Dermis blood vessel endothelial cell (primary cell): ENCODE data around the gene KANSL1. TPM values are rescaled to one million over a fixed set of nuclear protein-coding genes. Genes with fewer than 3 reads are reported as not detected.
A peak's percentile ranks its signal among the peaks of the same experiment; 100 is the strongest.

Experiments used
- DNase-seq: peaks from one replicate; pipeline ENCODE4 v3.0.0; 2010
- total RNA-seq: library from RNA; depleted of rRNA; stranded (reverse); fragments of >200 nt; gene quantifications from 2 replicates; pipeline ENCODE4 v1.2.3, GENCODE V29; 2014

Gene KANSL1
- total RNA-seq, 1 donor from 2014 or later, result 87.0 TPM

DNA sequence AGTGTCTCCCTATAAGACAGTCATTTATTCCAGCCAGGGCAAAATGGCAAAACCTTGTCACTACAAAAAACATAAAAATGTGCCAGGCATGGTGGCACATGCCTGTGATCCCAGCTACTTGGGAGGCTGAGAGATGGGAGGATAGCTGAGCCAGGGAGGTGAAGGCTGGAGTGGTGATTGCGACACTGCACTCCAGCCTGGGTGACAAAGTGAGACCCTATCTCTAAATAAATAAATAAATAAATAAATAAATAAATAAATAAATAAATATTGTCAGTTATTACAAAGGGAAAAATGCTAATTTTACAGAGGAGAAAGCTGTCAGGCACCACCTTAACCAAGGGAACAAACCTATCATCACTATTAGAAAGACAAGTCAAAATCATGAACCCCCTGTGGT is 118.7 kb downstream of the KANSL1 start:
- DNase-seq, result no peak

DNA sequence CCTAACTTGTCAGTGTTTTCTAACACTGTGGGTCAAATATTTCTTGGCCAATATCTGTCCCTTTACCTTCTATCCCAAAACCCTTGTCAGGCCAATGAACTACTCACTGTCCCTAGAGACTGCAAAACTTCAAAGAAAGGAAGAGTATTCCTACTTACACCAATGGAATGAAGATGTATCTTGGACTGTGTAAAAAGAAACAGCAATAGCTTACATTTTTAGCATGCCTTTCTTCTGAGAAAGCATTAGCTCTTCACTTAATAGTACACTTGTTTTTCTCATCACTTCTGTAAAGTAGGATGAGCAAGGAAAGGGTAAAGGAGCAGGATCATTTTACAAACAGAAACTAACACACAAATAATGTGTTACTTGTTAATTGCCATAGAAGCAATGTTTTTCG is 120.2 kb downstream of the KANSL1 start:
- DNase-seq, result peak; percentile 25

DNA sequence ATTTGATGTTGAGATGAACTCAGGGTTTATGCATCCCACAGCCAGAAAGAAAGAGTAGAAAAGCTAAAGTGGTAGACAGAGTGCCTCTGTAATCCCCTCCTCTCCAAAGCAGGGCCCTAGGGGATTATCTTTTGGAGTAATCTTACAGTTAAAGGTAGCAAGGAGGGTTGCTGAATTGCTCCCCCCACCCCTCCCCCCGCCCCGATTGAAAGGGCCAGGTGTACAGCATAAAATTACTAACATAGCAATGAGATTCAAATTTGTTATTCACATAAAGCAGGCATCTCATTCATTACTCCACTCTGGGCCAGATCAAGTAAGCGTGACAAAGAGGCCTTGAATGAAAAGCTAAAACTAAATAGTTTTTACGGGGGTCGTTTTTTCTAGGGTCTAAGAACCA is 121.4 kb downstream of the KANSL1 start:
- no peak for DNase-seq

DNA sequence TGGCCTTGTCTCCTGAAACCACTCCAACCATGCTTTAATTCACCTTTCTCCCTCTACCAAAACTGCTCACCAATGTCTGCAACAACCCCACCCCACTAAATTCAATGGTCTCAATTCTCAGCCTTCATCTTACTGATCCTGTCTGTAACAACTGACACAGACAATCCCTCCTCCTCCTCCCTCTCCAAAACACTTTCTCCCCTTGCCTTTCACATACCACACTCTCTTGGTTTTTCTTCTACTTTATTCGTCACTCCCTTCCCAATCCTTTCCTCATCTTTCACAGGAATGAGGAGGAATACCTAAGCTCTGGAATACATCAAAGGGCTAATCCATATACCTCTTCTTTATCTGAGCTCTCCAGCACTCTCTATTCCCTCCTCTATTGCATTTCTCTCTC is 128.8 kb downstream of the KANSL1 start:
- DNase-seq, result no peak

DNA sequence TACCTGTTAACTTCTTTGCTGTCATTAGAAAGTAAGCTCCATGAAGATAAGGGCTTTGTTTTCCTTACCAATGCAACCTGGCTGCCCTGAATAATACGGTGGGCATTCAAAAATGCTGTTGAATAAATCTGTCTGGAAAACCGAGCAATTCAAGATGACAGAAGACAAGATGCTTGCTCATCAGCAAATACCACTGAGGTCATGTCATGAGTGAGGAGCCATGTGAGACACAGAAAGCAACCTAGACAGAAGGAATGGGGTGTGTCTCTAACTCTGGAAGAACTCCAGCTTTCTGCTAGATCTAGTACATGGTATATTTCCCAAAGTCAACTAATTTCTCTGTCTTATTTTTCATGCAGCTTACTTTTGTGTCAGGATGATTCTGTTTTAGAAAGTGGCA is 130.0 kb downstream of the KANSL1 start:
- DNase-seq, result no peak

DNA sequence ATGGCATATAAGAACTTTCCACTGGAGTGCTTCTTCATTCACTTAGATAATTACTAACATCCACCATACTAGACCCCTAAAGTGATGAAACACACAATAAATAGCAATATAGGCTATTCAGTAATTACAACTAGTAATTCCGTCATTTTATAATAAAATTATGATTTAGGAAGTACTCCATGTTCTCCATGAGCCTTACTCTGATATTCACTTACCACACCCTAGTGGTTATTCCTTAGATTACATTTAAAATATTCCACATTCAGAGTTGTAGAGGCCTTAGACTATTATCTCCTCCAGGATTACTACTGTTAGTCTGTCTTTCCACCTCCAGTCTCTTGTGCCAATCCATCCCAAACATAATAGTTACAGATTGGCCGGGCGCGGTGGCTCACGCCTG is 131.8 kb downstream of the KANSL1 start:
- DNase-seq, result peak; percentile 45

DNA sequence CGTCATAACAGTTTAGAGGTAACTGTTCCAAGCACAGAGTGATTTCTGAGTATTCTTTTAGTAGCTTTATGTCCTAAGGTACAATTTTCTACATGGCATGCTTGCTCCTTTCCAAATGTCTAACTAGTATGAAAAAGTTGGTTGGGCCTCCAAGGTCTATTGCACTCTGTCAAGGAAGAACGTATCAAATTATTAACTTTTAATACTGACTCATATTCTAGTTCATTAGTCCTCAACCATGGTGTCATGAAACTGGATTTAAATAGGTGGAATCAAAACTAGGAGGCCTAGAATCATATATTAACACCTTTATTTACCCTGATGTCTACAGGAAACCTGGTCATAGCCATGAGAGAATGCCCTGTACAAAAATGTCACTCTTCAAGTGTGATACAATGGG is 132.8 kb downstream of the KANSL1 start:
- no peak for DNase-seq

DNA sequence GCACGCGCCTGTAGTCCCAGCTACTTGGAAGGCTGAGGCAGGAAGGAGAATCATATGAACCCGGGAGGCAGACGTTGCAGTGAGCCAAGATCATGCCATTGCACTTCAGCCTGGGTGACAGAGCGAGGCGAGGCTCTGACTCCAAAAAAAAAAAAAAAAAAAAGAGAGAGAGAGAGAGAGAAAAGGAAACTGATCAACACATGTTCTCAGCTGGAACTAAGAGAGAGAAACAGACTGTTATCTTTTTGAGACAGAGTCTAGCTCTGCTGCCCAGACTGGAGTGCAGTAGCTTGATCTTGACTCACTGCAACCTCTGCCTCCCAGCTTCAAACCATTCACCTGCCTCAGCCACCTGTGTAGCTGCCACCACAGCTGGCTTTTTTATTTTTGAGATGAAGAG is 133.7 kb downstream of the KANSL1 start:
- no peak for DNase-seq

DNA sequence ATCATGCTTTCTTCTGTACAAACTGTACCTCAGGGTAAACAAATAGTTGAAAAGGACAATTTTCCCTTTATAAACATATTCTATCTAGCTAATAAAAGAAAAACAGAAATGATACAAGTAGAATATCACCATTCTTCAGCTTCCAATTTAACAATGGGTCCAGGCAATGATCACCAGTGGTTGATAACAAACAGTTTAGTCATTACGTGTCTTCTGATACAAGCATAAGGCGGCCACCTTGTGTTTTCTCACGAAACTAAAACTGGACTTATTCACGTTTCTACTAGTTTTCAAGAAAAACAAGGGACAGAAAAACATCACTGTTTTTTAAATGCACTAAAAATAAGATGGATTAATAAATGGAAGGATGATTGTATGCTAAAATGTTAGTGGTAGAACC is 135.9 kb downstream of the KANSL1 start:
- peak; percentile 59 for DNase-seq

DNA sequence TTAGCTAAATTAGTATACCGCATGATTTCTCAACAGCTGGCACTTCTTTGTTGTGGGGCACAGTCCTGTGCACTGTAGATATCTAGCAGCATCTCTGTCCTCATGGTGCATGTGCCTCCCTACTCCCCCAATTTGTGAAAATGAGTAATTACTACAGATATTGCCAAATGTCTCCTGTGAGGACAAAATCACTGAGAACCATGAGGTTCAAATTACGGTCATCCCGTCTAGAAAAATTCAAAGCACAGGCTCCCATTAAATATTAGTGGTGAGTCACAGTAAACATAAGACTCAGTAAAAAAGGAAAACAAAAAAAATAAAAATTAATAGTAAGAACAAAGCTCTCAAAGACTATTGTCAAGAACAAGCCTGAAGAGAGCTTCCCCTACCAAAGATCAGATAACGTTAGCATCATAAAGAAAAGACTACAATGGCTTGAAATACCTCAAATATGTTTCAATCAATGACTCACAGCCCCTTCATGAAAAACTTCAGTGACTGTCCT is 136.4 kb downstream of the KANSL1 start:
- DNase-seq, result peak; percentile 75

DNA sequence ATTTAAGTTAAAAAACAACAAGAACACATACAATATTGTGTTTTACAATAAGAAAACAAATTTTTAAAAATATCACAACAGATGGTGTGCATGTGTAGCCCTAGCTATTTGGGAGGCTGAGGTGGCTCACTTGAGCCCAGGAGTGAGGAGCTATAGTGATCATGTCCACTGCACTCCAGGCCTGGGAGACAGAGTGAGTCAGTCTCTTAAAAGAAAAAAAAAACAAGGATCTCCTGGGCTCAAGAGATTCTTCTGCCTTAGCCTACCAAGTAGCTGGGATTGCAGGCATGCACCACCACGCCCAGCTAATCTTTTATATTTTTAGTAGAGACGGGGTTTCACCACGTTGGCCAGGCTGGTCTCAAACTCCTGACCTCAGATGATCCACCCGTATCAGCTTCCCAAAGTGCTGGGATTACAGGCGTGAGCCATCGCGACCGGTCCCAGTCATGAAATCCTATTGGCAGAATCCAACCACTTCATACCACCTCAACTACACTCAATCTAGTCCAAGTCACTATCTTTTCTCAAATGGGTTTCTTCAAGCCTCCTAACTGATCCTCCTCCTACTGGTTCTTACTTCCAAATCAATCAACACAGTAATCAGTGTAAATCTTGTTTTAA is 139.2 kb downstream of the KANSL1 start:
- DNase-seq, result no peak

DNA sequence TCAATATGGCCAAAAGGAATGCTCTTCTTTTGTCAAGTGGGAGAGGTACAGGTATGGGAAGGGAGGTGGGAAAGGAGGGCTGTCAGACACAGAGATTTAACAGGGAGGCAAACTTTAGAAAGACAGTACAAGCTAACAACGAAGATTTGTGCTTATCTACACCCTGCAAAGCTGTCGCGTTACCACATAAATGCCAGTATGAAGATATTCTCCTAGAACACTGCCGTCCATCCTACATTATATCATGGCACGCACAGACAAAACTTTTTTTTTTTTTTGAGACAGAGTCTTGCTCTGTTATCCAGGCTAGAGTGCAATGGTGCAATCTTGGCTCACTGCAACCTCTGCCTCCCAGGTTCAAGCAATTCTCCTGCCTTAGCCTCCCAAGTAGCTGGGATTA is 143.6 kb downstream of the KANSL1 start:
- DNase-seq, result no peak

DNA sequence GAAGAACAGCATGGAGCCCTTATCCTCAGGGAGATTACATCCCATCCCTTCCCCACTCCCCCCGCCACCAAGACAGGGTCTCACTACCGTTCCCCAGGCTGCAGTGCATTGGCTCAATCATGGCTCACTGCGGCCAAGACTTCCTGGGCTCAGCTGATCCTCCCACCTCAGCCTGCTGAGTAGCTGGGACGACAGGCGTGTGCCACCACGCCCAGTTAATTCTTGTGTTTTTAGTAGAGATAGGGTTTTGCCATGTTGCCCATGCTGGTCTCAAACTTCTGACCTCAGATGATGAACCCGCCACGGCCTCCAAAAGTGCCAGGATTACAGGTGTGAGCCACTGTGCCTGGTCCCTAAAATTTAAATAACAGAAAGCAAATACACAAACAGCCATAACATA is 145.4 kb downstream of the KANSL1 start:
- DNase-seq, result no peak

DNA sequence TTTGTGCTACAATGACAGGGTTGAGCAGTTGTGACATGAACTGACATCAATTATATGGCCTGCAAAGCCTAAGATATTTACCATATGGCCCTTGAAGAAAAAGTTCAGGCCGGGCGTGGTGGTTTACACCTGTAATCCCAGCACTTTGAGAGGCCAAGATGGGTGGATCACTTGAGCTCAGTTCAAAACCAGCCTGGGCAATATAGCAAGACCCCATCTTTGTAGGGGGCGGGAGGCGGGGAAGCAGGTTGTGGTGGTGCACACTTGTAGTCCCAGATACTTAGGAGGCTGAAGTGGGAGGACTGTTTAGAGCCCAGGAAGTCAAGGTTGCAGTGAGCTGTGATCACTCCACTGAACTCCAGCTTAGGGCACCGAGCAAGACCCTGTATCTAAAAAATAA is 145.8 kb downstream of the KANSL1 start:
- DNase-seq, result no peak

DNA sequence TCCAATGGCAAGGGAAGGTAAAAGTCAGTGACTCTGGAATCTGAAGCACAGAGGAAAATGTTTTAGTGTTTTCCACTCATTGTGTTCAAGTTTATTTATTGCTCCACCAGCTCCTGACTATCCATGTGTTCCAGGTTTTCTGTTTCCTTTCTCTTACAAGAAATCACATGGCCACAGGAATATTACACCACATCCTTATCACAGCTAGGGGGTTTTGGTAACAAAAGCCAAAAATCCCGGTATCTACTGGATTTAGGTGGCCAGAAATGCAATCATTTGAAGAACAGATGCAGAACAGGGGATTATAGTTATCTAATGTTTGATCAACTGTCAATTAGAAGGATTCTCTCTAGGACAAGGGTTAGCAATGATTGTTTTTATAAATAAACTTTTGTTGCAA is 146.3 kb downstream of the KANSL1 start:
- peak; percentile 69 for DNase-seq

DNA sequence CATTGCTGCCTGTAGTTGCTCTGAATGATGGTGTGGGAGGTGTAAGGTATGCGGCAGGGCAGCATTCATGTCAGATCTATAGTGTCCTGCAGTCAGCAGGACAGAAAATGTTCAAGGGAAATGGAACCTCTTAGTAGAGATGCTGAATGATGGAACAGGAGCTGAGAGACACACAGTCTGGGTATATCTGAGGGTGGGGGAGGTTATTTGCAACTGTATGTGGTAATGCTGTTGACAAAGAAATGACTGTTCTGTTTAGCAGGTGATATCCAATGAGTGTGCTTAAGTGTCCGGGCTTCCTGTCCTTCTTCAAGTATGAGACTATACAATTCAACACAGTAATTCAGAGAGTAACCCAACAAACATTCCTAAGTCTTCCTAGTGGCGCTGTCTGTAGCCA is 147.6 kb downstream of the KANSL1 start:
- DNase-seq, result no peak

DNA sequence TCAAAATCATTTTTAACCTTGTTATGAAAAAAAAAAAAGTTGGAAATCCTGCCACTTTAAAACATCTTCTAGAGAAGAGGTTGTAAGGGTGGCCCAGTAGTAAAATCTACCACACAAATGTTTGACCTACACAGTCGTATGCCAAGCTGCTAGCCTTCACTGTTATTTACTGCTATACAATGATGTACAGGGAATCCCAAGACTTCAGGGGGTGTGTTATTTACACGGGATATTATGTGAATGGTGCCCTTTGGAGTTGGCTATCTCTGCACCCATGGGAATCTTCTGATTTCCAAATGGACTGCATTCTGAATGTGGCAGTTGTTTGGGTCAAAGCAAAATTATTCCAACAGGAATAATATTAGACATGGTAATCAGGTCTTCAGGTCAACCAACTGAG is 148.2 kb downstream of the KANSL1 start:
- no peak for DNase-seq

DNA sequence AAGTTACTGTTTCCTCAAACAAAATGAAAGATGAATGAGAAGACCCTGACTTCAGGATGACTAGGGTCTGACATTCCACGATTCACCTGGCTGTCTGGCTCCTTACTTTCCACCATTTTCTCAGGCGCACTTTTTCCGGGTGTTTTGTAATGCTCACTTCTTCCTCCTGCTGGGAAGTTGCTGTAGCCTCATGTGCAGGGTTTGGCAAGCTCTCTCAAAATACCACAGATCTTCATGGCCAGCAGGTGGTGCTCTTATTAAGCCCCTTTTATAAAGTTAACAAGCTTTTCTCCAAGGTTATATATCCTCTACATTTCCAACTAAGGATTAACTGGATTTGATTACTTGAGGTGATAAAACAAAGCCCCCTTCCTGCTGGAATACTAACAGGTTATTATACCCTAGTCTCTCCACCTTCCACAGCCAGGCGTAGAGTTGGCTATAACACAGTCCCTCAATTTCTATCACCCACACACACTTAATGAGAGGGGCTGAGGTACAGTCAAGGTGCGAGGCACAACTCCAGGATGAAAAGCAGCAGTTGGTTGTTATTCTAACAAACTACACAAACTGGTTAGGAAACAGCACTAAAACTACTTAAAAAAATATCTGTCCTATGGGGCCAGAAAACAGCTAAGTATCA is 148.8 kb downstream of the KANSL1 start:
- peak; percentile 95 for DNase-seq

DNA sequence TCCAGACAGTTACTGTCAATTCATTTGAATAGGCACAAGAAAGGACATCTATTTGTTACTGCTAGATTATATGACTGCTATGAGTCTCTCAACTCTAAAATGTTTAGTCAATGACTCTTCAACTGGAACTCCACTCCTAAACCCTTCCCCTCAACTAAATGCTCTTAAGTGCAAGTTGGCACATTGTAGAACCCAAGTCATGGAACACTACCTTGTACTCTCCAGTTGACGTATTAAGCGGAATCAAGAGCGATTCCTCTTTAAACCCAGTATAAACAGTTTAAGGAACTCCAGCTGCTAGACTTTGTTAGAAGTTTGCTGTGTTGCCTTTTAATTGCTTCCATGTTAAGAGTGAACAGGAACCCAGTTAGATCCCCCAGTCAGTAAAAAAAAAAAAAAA is 149.6 kb downstream of the KANSL1 start:
- no peak for DNase-seq

DNA sequence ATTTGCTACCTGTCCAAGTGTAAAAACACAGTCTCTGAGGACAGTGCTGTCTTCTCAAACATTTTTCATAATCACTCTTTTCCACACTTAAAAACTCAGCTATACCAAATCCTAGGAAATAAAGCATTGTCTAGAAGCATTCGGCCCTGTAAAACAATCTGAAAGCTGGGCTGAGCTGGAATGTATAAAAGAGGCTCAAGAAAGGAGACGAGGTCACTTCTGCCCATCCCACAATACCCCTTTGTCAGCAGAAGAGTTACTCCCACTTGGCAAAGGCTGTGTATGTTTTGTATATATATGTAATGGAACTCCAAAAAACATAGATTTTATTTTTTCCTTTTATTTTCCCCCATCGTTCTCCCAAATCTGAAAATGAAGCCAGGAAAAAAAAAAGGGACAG is 150.3 kb downstream of the KANSL1 start:
- DNase-seq, result no peak

DNA sequence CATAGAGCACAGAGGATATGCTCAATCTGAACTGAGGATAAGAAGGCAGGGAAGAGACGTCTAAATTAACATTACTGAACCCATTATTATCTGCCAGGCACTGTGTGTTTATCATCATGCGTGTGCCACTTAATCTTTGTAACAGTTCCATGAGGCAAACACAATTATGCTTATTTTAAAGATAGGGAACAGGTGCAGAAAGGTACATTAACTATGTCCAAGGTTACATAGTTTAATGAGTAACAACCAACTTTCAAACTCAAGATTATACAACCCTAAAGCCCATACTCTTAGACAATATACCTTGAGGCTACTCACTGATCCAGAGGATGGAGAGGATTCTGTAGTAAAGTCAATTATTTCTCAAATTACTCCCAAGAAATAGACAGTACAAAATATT is 151.0 kb downstream of the KANSL1 start:
- no peak for DNase-seq

DNA sequence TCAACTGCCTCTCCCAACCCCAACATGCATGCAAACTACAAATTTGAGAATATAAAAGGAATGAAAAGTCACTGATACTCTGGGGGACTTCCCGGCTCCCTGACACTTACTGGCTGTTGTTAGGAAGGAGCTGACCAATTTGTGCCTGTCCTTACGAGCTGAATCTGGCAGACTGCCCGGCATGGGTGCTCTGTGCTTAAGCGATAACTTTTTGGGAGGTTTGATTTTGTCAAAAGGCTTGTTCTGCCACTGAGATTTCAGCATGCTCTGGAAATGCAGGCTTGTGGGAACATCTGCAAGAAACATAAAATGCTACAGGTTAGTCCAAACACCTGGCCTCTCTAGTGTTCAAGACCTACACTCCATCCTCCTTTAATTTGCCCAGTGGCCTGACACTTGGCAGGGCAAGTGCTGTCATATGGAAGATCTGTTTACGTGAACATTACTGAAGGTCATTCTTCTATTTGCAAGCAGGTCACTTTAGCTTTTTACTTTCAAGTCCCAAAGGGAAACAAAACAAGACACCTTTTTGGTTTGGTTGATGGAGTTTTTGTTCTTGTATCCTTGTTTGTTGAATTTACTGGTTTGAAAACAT is 153.5 kb downstream of the KANSL1 start:
- DNase-seq, result no peak

DNA sequence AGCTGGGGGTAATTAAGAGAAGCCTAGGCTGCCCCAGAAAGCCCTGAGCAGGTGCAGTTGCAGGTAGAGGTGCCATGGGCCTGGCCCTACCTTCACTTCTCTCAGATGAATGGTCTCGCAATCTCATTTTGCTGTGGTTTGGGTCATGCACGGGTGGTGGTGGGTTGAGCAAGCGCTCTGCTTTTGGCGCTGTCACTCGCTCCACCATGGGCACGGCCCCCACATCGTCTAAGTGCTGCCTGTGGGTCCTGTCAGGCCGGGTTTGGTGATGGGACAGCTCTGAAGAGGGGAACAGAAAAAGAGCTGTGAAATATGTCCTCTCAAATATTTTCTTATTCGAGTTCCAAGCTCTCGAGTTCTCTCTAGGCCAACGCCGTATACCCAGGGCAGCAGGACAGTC is 154.3 kb downstream of the KANSL1 start:
- DNase-seq, result no peak

DNA sequence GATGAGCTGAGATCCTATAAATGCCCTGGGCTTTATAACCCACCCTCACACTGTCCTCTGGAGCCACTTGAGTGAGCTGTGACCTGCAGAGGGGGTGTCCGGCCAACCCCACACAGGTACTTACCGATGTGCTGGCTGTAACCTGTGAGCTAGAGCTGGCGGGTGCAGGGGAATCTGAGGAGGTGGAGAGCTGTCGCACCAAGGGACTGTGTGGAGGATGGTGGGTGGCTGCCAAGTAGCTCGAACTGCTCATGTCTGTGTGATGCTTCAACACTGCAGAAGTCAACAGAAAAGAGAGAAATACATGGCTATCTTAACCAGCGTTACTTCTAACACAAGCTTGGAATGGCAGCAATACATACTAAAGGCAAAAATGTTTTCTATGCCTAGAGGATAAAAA is 154.8 kb downstream of the KANSL1 start:
- DNase-seq, result no peak
